Measurements from ENCODE around the gene DOCK3. TPM values are rescaled to one million over a fixed set of nuclear protein-coding genes. Genes with fewer than 3 reads are reported as not detected.

DOCK3 gene
- total and polyA plus RNA-seq, 2 of the 4 experiments (the other 2 are of a cell fraction): under 0.01 to 0.12 TPM

GRCh38 chr3:51330046-51330445 lies 655.3 kb downstream of the DOCK3 start:
- WGBS, 2 experiments (ENCODE audit: extremely low coverage in 2 of 2, insufficient read length in 1 of 2): no CpG with 5 or more reads among the region's 2 CpGs
- no peak overlapping the region for H2AK9ac ChIP-seq (replicated peaks; ENCODE audit: low read depth, low read length, poor library complexity)
- no peak overlapping the region for H3K4me3 ChIP-seq (ENCODE audit: insufficient read depth, low read depth, low read length)
- H3K9ac ChIP-seq (ENCODE audit: low read depth, low read length): no peak overlapping the region
- H4K91ac ChIP-seq (ENCODE audit: insufficient read depth, low read depth, low read length): no peak overlapping the region
- H2AFZ ChIP-seq (replicated peaks; ENCODE audit: low read length, poor library complexity): no peak overlapping the region
- H2AK5ac ChIP-seq (ENCODE audit: low read depth, low read length): no peak overlapping the region
- no peak overlapping the region for H3K18ac ChIP-seq (ENCODE audit: low read depth, low read length)
- no peak overlapping the region for H2BK20ac ChIP-seq (ENCODE audit: low read depth, low read length)
- H3K27ac ChIP-seq (ENCODE audit: insufficient read depth, low read length): no peak overlapping the region
- H2BK5ac ChIP-seq (ENCODE audit: low read depth, low read length, poor library complexity, severe bottlenecking): no peak overlapping the region
- H3K4me2 ChIP-seq (ENCODE audit: low read depth, low read length): no peak overlapping the region
- H3K23ac ChIP-seq (ENCODE audit: low read depth, low read length): no peak overlapping the region
- no peak overlapping the region for H4K5ac ChIP-seq (ENCODE audit: low read depth, low read length)
- H3K79me1 ChIP-seq (ENCODE audit: low read depth in 1 of 2, low read length in 2 of 2): no peaks in the 10 kb centered on the region
- H3K9me1 ChIP-seq (ENCODE audit: insufficient read depth, low read length): no peaks in the 10 kb centered on the region
- dilution Hi-C loops (cut with HindIII; ENCODE audit: low sequenced_read_pairs, unreplicated experiment): no loop called here
- H3K27me3 ChIP-seq (ENCODE audit: control insufficient read depth, insufficient read depth, low read length): no peaks in the 10 kb centered on the region; the same call in 1 of the 2 replicates
- H3K4me1 ChIP-seq (ENCODE audit: control insufficient read depth, insufficient read depth, low read length): no peaks in the 10 kb centered on the region
- TF ChIP-seq MXI1 (IDR thresholded peaks at IDR 0.05; ENCODE audit: borderline replicate concordance, low read depth, low read length): no peak
- TF ChIP-seq BHLHE40 (IDR thresholded peaks at IDR 0.05; ENCODE audit: low read depth, low read length): no peak
- TF ChIP-seq NFE2L2 (IDR thresholded peaks at IDR 0.05; ENCODE audit: low read depth, low read length): no peak
- TF ChIP-seq SMC3 (IDR thresholded peaks at IDR 0.05; ENCODE audit: low read depth, low read length): no peak
- TF ChIP-seq CHD1 (IDR thresholded peaks at IDR 0.05; ENCODE audit: low read depth, low read length): no peak
- no peak overlapping the region for H3K56ac ChIP-seq (ENCODE audit: extremely low read depth, insufficient read depth, low read length)
- no peak overlapping the region for H2BK15ac ChIP-seq (ENCODE audit: low read depth, low read length)
- intact Hi-C loops (cut with micrococcal nuclease): loop anchor here (10.0 kb wide), 1 partner anchor 595 kb away; no protein-coding TSS in a partner anchor
- ATAC-seq (ENCODE audit: low read depth) (no peak), DNase-seq (no peak)
- in situ Hi-C loops (cut with MboI; ENCODE audit: low sequenced_read_pairs): no loop called here
- no peak overlapping the region for H3K14ac ChIP-seq (replicated peaks; ENCODE audit: low read depth, low read length)
- H4K20me1 ChIP-seq (ENCODE audit: insufficient read depth, low read length): no peaks in the 10 kb centered on the region
- no peaks in the 10 kb centered on the region for H3K36me3 ChIP-seq (ENCODE audit: control insufficient read depth, insufficient read depth, low read length)
- CTCF ChIA-PET: interaction anchor here (1.4 kb wide), 1 partner anchor 11 kb away, joined by 4 read pairs; no protein-coding TSS in a partner anchor
- H2BK120ac ChIP-seq (ENCODE audit: low read depth, low read length): no peak overlapping the region
- no peaks in the 10 kb centered on the region for H3K9me3 ChIP-seq (ENCODE audit: control insufficient read depth, insufficient read depth, low read length)
- H4K8ac ChIP-seq (ENCODE audit: low read depth in 2 of 2, low read length in 2 of 2): no peak overlapping the region
- POLR2A ChIA-PET (ENCODE audit: unreplicated experiment): no interaction called here
- BruUV-seq (replicated peaks): no TSS peak
- no peak overlapping the region for H3K4ac ChIP-seq (ENCODE audit: low read depth, low read length)

Measured in IMR-90 (cell line).